PFSK-1 (cell line): ENCODE results near the gene STX11.

Experiments
- FOXP2 ChIP-seq: optimal IDR thresholded peaks from 2 replicates; pipeline ENCODE3; 2011; ENCODE audit warnings: borderline replicate concordance, control low read depth, inconsistent platforms; ENCODE audit not compliant: insufficient read depth; ENCODE audit errors: extremely low read length, extremely low read depth
- POLR2AphosphoS5 ChIP-seq: IDR thresholded peaks from 2 replicates; pipeline ENCODE4 v1.6.1; 2012; ENCODE audit warnings: low read depth, mild to moderate bottlenecking, control low read depth, low read length, moderate library complexity
- REST ChIP-seq, 2 experiments: IDR thresholded peaks; 2 replicates each; pipeline versions ENCODE4 v1.6.1 to v1.8.0; 2011 to 2012; ENCODE audit warnings: low read depth in 2 of 2, low read length in 2 of 2, control low read depth in 1 of 2, inconsistent platforms in 1 of 2, mild to moderate bottlenecking in 1 of 2, moderate library complexity in 1 of 2; ENCODE audit not compliant: insufficient read depth in 1 of 2
- SIN3A ChIP-seq: IDR thresholded peaks from 2 replicates; pipeline ENCODE4 v1.6.1; 2012; ENCODE audit warnings: mild to moderate bottlenecking, low read length, moderate library complexity, borderline replicate concordance; ENCODE audit not compliant: insufficient read depth
- TAF1 ChIP-seq: IDR thresholded peaks from 2 replicates; pipeline ENCODE4 v1.6.1; 2012; ENCODE audit warnings: low read length, control low read depth, borderline replicate concordance; ENCODE audit not compliant: insufficient read depth

- TF ChIP-seq SIN3A = no peak
- no peak for TF ChIP-seq TAF1
- no peak for TF ChIP-seq REST (IDR thresholded peaks at IDR 0.05; ENCODE audit: insufficient read depth in 1 of 2, low read depth in 2 of 2, low read length in 2 of 2)
- TF ChIP-seq POLR2AphosphoS5 = no peak
- TF ChIP-seq FOXP2 = no peak
Observed at GRCh38 chr6:144217797-144218196, 67.5 kb downstream of the STX11 start.
